Measurements from ENCODE around the gene DLEC1. TPM values are rescaled to one million over a fixed set of nuclear protein-coding genes. Genes with fewer than 3 reads are reported as not detected.

DLEC1 gene
- total RNA-seq, 4 donors from 2014 or later = 0.20 to 4.1 (median 1.4) TPM

DNA sequence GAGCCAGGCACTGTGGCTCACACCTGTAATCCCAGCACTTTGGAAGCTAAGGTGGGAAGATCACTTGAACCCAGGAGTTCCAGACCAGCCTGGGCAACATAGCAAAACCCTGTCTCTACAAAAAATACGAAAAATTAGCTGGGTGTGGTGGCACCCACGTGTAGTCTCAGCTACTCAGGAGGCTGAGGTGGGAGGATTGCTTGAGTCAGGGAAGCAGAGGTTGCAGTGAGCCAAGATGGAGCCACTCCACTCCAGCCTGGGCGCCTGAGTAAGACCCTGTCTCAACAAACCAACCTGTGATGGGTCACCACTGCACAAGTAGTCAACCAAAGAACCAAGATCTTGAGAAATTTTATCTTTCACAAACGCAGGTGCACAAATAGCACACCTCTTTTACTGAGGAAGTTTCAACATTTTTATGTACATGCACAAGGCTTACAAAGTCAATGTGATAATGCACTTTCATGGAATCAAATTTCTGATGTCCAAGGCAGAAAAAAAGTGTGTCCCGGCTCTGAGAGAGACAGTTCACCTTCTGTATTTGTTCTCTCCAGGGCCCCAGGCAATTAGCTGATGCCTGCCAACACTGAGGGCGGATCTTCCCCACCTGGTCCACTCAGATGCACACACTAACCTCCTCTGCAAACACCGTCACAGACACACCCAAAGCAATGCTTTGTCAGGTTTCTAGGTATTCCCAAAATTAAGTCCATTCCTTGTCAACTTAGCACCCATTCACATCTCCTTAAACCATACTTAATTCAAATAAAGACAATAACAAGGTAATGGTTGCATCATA, 85.5 kb downstream of the DLEC1 start:
- in situ Hi-C loops (cut with MboI; ENCODE audit: low pct_ligation_motif_present in 1 of 4, low pct_unique_long_range_greater_than_20kb in 1 of 4, low sequenced_read_pairs in 3 of 4) (loop anchor here in 3 of 4 donors (25.0 kb wide), 2 partner anchors 338 to 363 kb away; partner anchors contain the start of genes EXOG (in 2 of the 3) and ACVR2B (in 1 of the 3)), intact Hi-C loops (cut with DNase I; ENCODE audit: low total_unique reads) (no loop called here)
- no peak overlapping the region for H3K4me3 ChIP-seq
- H3K27me3 ChIP-seq = no peaks in the 10 kb centered on the region
- TF ChIP-seq POLR2AphosphoS5 (IDR thresholded peaks at IDR 0.05) (no peak), CTCF (IDR thresholded peaks at IDR 0.05) (no peak), EP300 (IDR thresholded peaks at IDR 0.05; ENCODE audit: low read depth) (no peak), POLR2A (IDR thresholded peaks at IDR 0.05) (no peak)
- WGBS, 2 donors (ENCODE audit: low coverage in 1 of 2) = 71 to 80% methylated on average over 2 to 7 of the region's 7 CpGs
- H3K27ac ChIP-seq = no peak overlapping the region
- H3K36me3 ChIP-seq = peaks cover 0 to 77% (median 33%) of the 10 kb centered on the region in 4 donors
- H3K4me1 ChIP-seq = no peaks in the 10 kb centered on the region
- DNase-seq = no peak
- no peaks in the 10 kb centered on the region for H3K9me3 ChIP-seq

DNA sequence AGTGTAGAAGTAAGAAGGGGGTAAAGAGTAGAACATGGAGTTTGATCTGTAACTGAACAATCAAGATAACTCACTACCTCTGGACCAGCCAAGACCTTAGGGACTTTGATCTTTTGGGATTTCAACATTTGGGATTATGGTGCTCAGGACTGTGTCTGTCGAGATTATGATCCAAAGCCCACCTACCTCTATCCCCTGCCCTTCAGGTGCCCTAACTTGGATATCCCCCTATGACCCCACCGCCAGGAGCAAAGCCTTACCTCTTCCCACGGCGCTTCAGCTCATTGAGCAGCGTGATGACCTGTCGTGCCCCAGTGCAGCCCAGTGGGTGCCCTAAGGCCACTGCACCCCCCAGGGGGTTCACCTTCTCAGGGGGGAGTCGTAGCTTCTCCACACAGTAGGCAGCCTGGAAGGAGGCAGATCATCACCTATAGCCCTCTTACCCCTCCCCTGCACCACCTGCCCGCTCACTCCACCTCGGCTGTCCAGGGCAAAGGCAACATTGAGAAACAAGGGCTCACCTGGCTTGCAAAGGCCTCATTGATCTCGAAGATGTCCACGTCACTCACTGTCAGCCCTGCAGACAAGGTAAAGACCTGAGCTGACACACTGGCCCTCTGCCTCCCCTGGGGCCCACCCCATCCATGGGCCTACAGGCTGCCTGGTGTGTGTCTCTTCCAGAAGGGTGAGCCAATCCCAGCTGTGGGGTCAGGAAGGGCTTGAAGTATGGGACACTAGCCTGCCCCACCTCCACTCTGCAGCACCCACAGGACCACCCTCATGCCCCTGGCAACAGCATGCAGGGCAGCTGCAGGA, 86.5 kb downstream of the DLEC1 start:
- H3K4me1 ChIP-seq = peaks cover 0 to 4% (median 0%) of the 10 kb centered on the region in 4 donors
- no peak overlapping the region for H3K4me3 ChIP-seq
- no peak overlapping the region for H3K27ac ChIP-seq
- 98% methylated on average over 11 of the region's 11 CpGs; no CpG with 5 or more reads in 1 of the 2 donors for WGBS, 2 donors (ENCODE audit: low coverage in 1 of 2)
- intact Hi-C loops (cut with DNase I; ENCODE audit: low total_unique reads) (no loop called here), in situ Hi-C loops (cut with MboI; ENCODE audit: low pct_ligation_motif_present in 1 of 4, low pct_unique_long_range_greater_than_20kb in 1 of 4, low sequenced_read_pairs in 3 of 4) (loop anchor here in 2 of 4 donors (25.0 kb wide), 2 partner anchors 337 to 362 kb away; partner anchors contain the start of genes ACVR2B (in 1 of the 2) and EXOG (in 1 of the 2))
- no peaks in the 10 kb centered on the region for H3K9me3 ChIP-seq
- no peak for DNase-seq
- TF ChIP-seq POLR2A (IDR thresholded peaks at IDR 0.05) (no peak), EP300 (IDR thresholded peaks at IDR 0.05; ENCODE audit: low read depth) (no peak), CTCF (IDR thresholded peaks at IDR 0.05) (no peak), POLR2AphosphoS5 (IDR thresholded peaks at IDR 0.05) (no peak)
- peaks cover 0 to 82% (median 36%) of the 10 kb centered on the region in 4 donors for H3K36me3 ChIP-seq
- H3K27me3 ChIP-seq = no peaks in the 10 kb centered on the region

GRCh38 chr3:38126121-38126892, 87.3 kb downstream of the DLEC1 start:
- no peak overlapping the region for H3K27ac ChIP-seq
- TF ChIP-seq EP300 (IDR thresholded peaks at IDR 0.05; ENCODE audit: low read depth) = no peak
- TF ChIP-seq CTCF (IDR thresholded peaks at IDR 0.05) = no peak
- DNase-seq = no peak
- in situ Hi-C loops (cut with MboI; ENCODE audit: low pct_ligation_motif_present in 1 of 4, low pct_unique_long_range_greater_than_20kb in 1 of 4, low sequenced_read_pairs in 3 of 4) (loop anchor here in 2 of 4 donors (25.0 kb wide), 2 partner anchors 336 to 361 kb away; partner anchors contain the start of genes ACVR2B (in 1 of the 2) and EXOG (in 1 of the 2)), intact Hi-C loops (cut with DNase I; ENCODE audit: low total_unique reads) (no loop called here)
- no peak overlapping the region for H3K4me3 ChIP-seq
- H3K9me3 ChIP-seq = no peaks in the 10 kb centered on the region
- peaks cover 0 to 82% (median 32%) of the 10 kb centered on the region in 4 donors for H3K36me3 ChIP-seq
- H3K27me3 ChIP-seq = no peaks in the 10 kb centered on the region
- 97% methylated on average over 5 of the region's 6 CpGs; no CpG with 5 or more reads in 1 of the 2 donors for WGBS, 2 donors (ENCODE audit: low coverage in 1 of 2)
- H3K4me1 ChIP-seq = peaks cover 0 to 11% (median 0%) of the 10 kb centered on the region in 4 donors
